Mesendoderm (in vitro differentiated cells): ENCODE data around the gene BMP7.

Experiments
- DNase-seq: peaks from one replicate; pipeline ENCODE4 v3.0.0; 2013
- H2AK5ac ChIP-seq: 2 replicates; pipeline ENCODE4 v1.6.1; 2013; ENCODE audit warnings: low read length, inconsistent platforms
- H2BK120ac ChIP-seq: 2 replicates; pipeline ENCODE4 v1.6.1; 2013; ENCODE audit warnings: low read depth, mild to moderate bottlenecking, low read length, moderate library complexity, mixed read lengths
- H2BK15ac ChIP-seq: replicated peaks from 2 replicates; pipeline ENCODE4 v1.6.1; 2013; ENCODE audit warnings: low read depth, mild to moderate bottlenecking, moderate library complexity
- H2BK5ac ChIP-seq: 2 replicates; pipeline ENCODE4 v1.6.1; 2013; ENCODE audit warnings: low read length, inconsistent platforms
- H3K18ac ChIP-seq: 2 replicates; pipeline ENCODE4 v1.6.1; 2013; ENCODE audit warnings: mild to moderate bottlenecking, low read length, mixed read lengths
- H3K23ac ChIP-seq: one replicate; pipeline ENCODE4 v1.6.1; 2013; ENCODE audit warnings: low read length
- H3K27ac ChIP-seq: 2 replicates; pipeline ENCODE4 v1.5.1; 2013; ENCODE audit warnings: low read depth, mild to moderate bottlenecking, inconsistent platforms, low read length, moderate library complexity
- H3K27me3 ChIP-seq: 2 replicates; pipeline ENCODE4 v1.6.1; 2013; ENCODE audit warnings: low read length, control low read depth, mild to moderate bottlenecking, inconsistent platforms; ENCODE audit not compliant: insufficient read depth, poor library complexity
- H3K36me3 ChIP-seq: 2 replicates; pipeline ENCODE4 v1.6.1; 2013; ENCODE audit warnings: low read length, inconsistent platforms; ENCODE audit not compliant: control insufficient read depth, insufficient read depth
- H3K4ac ChIP-seq: one replicate; pipeline ENCODE4 v1.6.1; 2013; ENCODE audit warnings: low read depth, mild to moderate bottlenecking, low read length, moderate library complexity
- H3K4me1 ChIP-seq: 2 replicates; pipeline ENCODE4 v1.6.1; 2013; ENCODE audit warnings: low read depth, low read length, inconsistent platforms; ENCODE audit not compliant: control insufficient read depth
- H3K4me2 ChIP-seq: 2 replicates; pipeline ENCODE4 v1.6.1; 2013; ENCODE audit warnings: low read length
- H3K4me3 ChIP-seq: 2 replicates; pipeline ENCODE4 v1.5.1; 2013; ENCODE audit warnings: mild to moderate bottlenecking, low read length
- H3K56ac ChIP-seq: one replicate; pipeline ENCODE4 v1.6.1; 2013; ENCODE audit warnings: low read length
- H3K79me1 ChIP-seq: 2 replicates; pipeline ENCODE4 v1.6.1; 2013; ENCODE audit warnings: low read length, inconsistent platforms
- H3K79me2 ChIP-seq: 2 replicates; pipeline ENCODE4 v1.6.1; 2013; ENCODE audit warnings: mild to moderate bottlenecking, low read length; ENCODE audit not compliant: control insufficient read depth, insufficient read depth
- H3K9ac ChIP-seq: 2 replicates; pipeline ENCODE4 v1.6.1; 2013; ENCODE audit warnings: low read length, inconsistent platforms
- H4K5ac ChIP-seq: one replicate; pipeline ENCODE4 v1.6.1; 2013; ENCODE audit warnings: low read length
- H4K8ac ChIP-seq: one replicate; pipeline ENCODE4 v1.6.1; 2013; ENCODE audit warnings: low read depth, mild to moderate bottlenecking, control low read depth, low read length, moderate library complexity
- WGBS: extraction: QIAGEN DNeasy Blood & Tissue Kit; methylation state at CpG from one replicate; pipeline ENCODE4 v1.1.7; 2013; ENCODE audit warnings: low lambda C conversion rate, missing lambda C conversion rate; ENCODE audit not compliant: insufficient coverage; ENCODE audit errors: extremely low coverage; 5-methylcytosine and 5-hydroxymethylcytosine counted together

The BMP7 gene

GRCh38 chr20:57155415-57155814 is 111.0 kb downstream of the BMP7 start:
- H3K79me2 ChIP-seq, result no peaks in the 10 kb centered on the region
- no peak overlapping the region for H2AK5ac ChIP-seq
- no peak overlapping the region for H4K5ac ChIP-seq
- WGBS, result no CpG with 5 or more reads among the region's 8 CpGs
- no peak overlapping the region for H3K56ac ChIP-seq
- H3K79me1 ChIP-seq, result no peaks in the 10 kb centered on the region
- H3K27me3 ChIP-seq, result no peaks in the 10 kb centered on the region
- H3K18ac ChIP-seq, result no peak overlapping the region
- H2BK5ac ChIP-seq, result no peak overlapping the region
- no peak for DNase-seq
- H2BK120ac ChIP-seq, result no peak overlapping the region
- no peak overlapping the region for H3K9ac ChIP-seq
- H3K4me2 ChIP-seq, result no peak overlapping the region
- H3K27ac ChIP-seq, result no peak overlapping the region
- H3K36me3 ChIP-seq, result no peaks in the 10 kb centered on the region
- H3K4me1 ChIP-seq, result no peaks in the 10 kb centered on the region
- no peak overlapping the region for H3K4me3 ChIP-seq
- no peak overlapping the region for H2BK15ac ChIP-seq
- no peak overlapping the region for H3K4ac ChIP-seq
- H3K23ac ChIP-seq, result no peak overlapping the region
- no peak overlapping the region for H4K8ac ChIP-seq

GRCh38 chr20:57153238-57153905 is 113.1 kb downstream of the BMP7 start:
- peaks cover 2% of the 10 kb centered on the region for H3K4me1 ChIP-seq
- H3K27ac ChIP-seq, result no peak overlapping the region
- no peaks in the 10 kb centered on the region for H3K79me2 ChIP-seq
- no peak overlapping the region for H2AK5ac ChIP-seq
- H3K56ac ChIP-seq, result no peak overlapping the region
- no peak overlapping the region for H3K4me3 ChIP-seq
- no peak overlapping the region for H2BK5ac ChIP-seq
- H4K5ac ChIP-seq, result no peak overlapping the region
- H3K27me3 ChIP-seq, result no peaks in the 10 kb centered on the region
- H3K4me2 ChIP-seq, result no peak overlapping the region
- H3K23ac ChIP-seq, result no peak overlapping the region
- no peak overlapping the region for H3K4ac ChIP-seq
- no peaks in the 10 kb centered on the region for H3K79me1 ChIP-seq
- H4K8ac ChIP-seq, result no peak overlapping the region
- DNase-seq, result no peak
- H2BK15ac ChIP-seq, result no peak overlapping the region
- no peak overlapping the region for H3K9ac ChIP-seq
- no peaks in the 10 kb centered on the region for H3K36me3 ChIP-seq
- H2BK120ac ChIP-seq, result no peak overlapping the region
- no CpG with 5 or more reads among the region's 18 CpGs for WGBS
- no peak overlapping the region for H3K18ac ChIP-seq

- Histone ChIP-seq H3K4ac (no peak overlapping the region), H3K79me2 (no peaks in the 10 kb centered on the region), H3K4me2 (no peak overlapping the region), H3K23ac (no peak overlapping the region), H3K79me1 (no peaks in the 10 kb centered on the region), H3K9ac (no peak overlapping the region), H3K4me1 (peaks cover 2% of the 10 kb centered on the region), H3K27ac (no peak overlapping the region), H2BK5ac (no peak overlapping the region), H3K4me3 (no peak overlapping the region), H4K5ac (no peak overlapping the region), H4K8ac (no peak overlapping the region), H2BK15ac (no peak overlapping the region), H3K27me3 (no peaks in the 10 kb centered on the region), H2BK120ac (no peak overlapping the region), H3K56ac (no peak overlapping the region), H3K18ac (no peak overlapping the region), H3K36me3 (no peaks in the 10 kb centered on the region), H2AK5ac (no peak overlapping the region)
- no CpG with 5 or more reads among the region's 2 CpGs for WGBS
- no peak for DNase-seq
These were observed 113.9 kb downstream of the BMP7 start for GRCh38 chr20:57152557-57152956.

GRCh38 chr20:57150559-57150958 is 115.9 kb downstream of the BMP7 start:
- no peak overlapping the region for H3K18ac ChIP-seq
- no peak overlapping the region for H3K4ac ChIP-seq
- no peak overlapping the region for H4K8ac ChIP-seq
- H3K4me3 ChIP-seq, result no peak overlapping the region
- H2BK120ac ChIP-seq, result no peak overlapping the region
- H2BK15ac ChIP-seq, result no peak overlapping the region
- H3K4me1 ChIP-seq, result peaks cover 2% of the 10 kb centered on the region
- no peak overlapping the region for H2BK5ac ChIP-seq
- H3K27ac ChIP-seq, result no peak overlapping the region
- no CpG with 5 or more reads among the region's 1 CpG for WGBS
- no peak overlapping the region for H2AK5ac ChIP-seq
- no peaks in the 10 kb centered on the region for H3K27me3 ChIP-seq
- no peak overlapping the region for H4K5ac ChIP-seq
- no peak for DNase-seq
- no peak overlapping the region for H3K56ac ChIP-seq
- no peak overlapping the region for H3K9ac ChIP-seq
- no peak overlapping the region for H3K4me2 ChIP-seq
- H3K79me2 ChIP-seq, result no peaks in the 10 kb centered on the region
- H3K23ac ChIP-seq, result no peak overlapping the region
- H3K79me1 ChIP-seq, result no peaks in the 10 kb centered on the region
- no peaks in the 10 kb centered on the region for H3K36me3 ChIP-seq

- no peak overlapping the region for H3K4me2 ChIP-seq
- no peak overlapping the region for H3K9ac ChIP-seq
- WGBS, result no CpG with 5 or more reads among the region's 13 CpGs
- no peak overlapping the region for H2AK5ac ChIP-seq
- H2BK5ac ChIP-seq, result no peak overlapping the region
- H3K56ac ChIP-seq, result no peak overlapping the region
- H2BK120ac ChIP-seq, result no peak overlapping the region
- no peaks in the 10 kb centered on the region for H3K36me3 ChIP-seq
- H3K4me1 ChIP-seq, result peaks cover 2% of the 10 kb centered on the region
- no peaks in the 10 kb centered on the region for H3K27me3 ChIP-seq
- no peak overlapping the region for H2BK15ac ChIP-seq
- H3K79me1 ChIP-seq, result no peaks in the 10 kb centered on the region
- DNase-seq, result no peak
- H4K8ac ChIP-seq, result no peak overlapping the region
- H3K79me2 ChIP-seq, result no peaks in the 10 kb centered on the region
- no peak overlapping the region for H3K4me3 ChIP-seq
- H3K23ac ChIP-seq, result no peak overlapping the region
- H3K27ac ChIP-seq, result no peak overlapping the region
- H4K5ac ChIP-seq, result no peak overlapping the region
- H3K4ac ChIP-seq, result no peak overlapping the region
- H3K18ac ChIP-seq, result no peak overlapping the region
These were observed 118.2 kb downstream of the BMP7 start for GRCh38 chr20:57148263-57148662.

- Histone ChIP-seq H3K4ac (no peak overlapping the region), H2BK120ac (no peak overlapping the region), H4K5ac (no peak overlapping the region), H3K27ac (no peak overlapping the region), H3K79me2 (no peaks in the 10 kb centered on the region), H3K23ac (no peak overlapping the region), H3K56ac (no peak overlapping the region), H3K79me1 (no peaks in the 10 kb centered on the region), H4K8ac (no peak overlapping the region), H3K4me1 (peaks cover 2% of the 10 kb centered on the region), H2BK15ac (no peak overlapping the region), H3K4me3 (no peak overlapping the region), H3K18ac (no peak overlapping the region), H2AK5ac (no peak overlapping the region), H2BK5ac (no peak overlapping the region), H3K36me3 (no peaks in the 10 kb centered on the region), H3K9ac (no peak overlapping the region), H3K27me3 (no peaks in the 10 kb centered on the region), H3K4me2 (no peak overlapping the region)
- DNase-seq, result no peak
- WGBS, result no CpG with 5 or more reads among the region's 5 CpGs
These were observed 119.3 kb downstream of the BMP7 start for GRCh38 chr20:57147185-57147584.
